KOPT-K1 (cell line): ENCODE measurements around the gene SLC41A3.
"Not testable (repeated sequence)": the region's sequence is repeated elsewhere in the genome, so short reads cannot be mapped to it uniquely, and the experiment has no call there.

Experiments
- H3K27ac ChIP-seq: fragments of 200-600 bp; sonication (generic); 2 replicates; pipeline ENCODE4 v1.5.1; 2016; ENCODE audit warnings: antibody characterized with exemption, mild to moderate bottlenecking, low read depth, low read length; ENCODE audit not compliant: poor library complexity, severe bottlenecking
- H3K36me3 ChIP-seq: fragments of 200-600 bp; sonication (generic); 2 replicates; pipeline ENCODE4 v1.5.1; 2017; ENCODE audit warnings: antibody characterized with exemption, mild to moderate bottlenecking, low read length, moderate library complexity; ENCODE audit not compliant: insufficient read depth
- H3K9me3 ChIP-seq: fragments of 200-600 bp; sonication (generic); 2 replicates; pipeline ENCODE4 v1.5.1; 2017; ENCODE audit warnings: antibody characterized with exemption, low read length, mild to moderate bottlenecking; ENCODE audit not compliant: insufficient read depth, poor library complexity, severe bottlenecking

Gene SLC41A3

DNA sequence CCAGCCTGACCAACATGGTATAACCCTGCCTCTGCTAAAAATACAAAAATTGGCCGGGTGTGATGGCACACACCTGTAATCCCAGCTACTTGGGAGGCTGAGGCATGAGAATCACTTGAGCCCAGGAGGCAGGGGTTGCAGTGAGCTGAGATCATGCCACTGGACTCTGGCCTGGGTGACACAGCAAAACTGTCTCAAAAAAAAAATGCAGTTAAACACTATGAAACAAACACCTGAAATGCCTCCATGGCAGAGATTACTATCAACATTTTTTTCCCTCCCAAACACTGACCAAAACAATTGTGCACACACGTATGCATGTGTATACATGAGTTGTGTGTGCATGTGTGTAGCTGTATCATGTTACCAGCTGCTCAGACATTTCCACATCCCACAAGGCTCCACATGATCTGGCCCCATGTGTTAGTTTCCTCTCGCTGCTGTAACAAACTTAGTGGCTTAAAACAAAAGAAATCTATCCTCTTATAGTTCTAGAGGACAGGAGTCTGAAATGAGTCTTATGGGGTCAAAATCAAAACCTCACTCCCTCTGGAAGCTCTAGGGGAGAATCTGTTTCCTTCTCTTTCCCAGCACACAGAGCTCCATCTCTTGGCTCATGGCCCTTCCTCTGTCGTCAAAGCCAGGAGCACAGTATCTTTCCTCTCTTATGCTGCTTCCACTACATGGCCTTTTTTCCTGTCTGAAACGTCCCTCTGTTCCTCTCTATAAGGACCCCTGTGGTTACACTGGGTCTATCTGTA lies 34.5 kb downstream of the SLC41A3 start:
- no peaks in the 10 kb centered on the region for H3K36me3 ChIP-seq
- H3K9me3 ChIP-seq = no peaks in the 10 kb centered on the region
- no peak overlapping the region for H3K27ac ChIP-seq

DNA sequence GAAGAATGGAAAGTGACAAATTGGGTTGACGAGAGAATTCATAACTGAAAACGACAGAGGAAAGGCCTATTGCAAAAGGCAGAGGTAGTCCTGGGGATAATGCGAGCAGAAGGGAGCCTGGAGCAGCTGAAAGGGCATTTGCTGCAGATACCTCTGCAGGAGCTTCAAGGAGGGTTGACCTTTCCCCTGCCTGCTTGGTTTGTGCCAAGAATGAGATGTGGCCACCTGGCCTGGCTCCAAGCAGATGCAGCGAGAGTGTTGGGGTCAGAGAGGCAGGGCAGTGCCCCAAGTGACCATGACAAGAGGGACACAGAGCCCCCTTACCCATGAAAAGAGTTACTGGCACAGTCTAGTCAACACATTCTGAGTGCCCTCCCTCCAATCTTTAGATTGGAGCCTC lies 43.5 kb downstream of the SLC41A3 start:
- Histone ChIP-seq H3K36me3 (no peaks in the 10 kb centered on the region), H3K27ac (no peak overlapping the region), H3K9me3 (peaks cover 30% of the 10 kb centered on the region)

DNA sequence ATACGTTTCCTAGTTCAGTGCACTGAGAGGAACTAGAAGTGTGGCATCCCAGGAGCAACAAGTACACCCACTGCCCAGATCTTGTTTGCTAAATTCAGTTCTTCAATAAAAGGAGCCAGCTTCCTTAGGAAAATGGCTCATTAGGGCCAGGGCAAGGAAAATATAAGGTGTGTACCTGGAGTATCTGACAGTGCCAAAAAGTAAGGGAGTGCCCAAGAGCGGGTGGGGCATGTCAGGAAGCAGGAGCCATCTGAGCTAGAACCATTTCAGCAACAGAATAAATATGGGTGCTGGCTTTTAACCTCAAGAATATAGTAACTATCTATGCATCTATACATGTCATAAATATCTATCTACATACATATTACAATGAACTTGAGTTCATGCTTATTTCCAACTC lies 44.1 kb downstream of the SLC41A3 start:
- Histone ChIP-seq H3K9me3 (peaks cover 30% of the 10 kb centered on the region), H3K27ac (no peak overlapping the region), H3K36me3 (no peaks in the 10 kb centered on the region)

DNA sequence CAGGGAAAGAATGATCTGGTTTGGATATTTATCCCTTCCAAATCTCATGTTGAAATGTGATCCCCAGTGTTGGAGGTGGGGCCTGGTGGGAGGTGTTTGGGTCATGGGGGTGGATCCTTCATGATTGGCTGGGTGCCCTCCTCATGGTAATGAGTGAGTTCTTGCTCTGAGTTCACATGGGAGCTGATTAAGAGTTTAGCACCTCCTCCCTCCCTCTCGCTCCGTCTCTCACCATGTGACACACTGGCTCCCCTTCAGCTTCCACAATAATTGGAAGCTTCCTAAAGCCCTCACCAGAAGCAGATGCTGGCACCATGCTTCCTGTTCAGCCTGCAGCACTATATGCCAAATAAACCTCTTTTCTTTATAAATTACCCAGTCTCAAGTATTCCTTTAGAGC lies 45.1 kb downstream of the SLC41A3 start:
- H3K36me3 ChIP-seq, H3K27ac ChIP-seq: not testable (repeated sequence)
- H3K9me3 ChIP-seq = peaks cover 30% of the 10 kb centered on the region

DNA sequence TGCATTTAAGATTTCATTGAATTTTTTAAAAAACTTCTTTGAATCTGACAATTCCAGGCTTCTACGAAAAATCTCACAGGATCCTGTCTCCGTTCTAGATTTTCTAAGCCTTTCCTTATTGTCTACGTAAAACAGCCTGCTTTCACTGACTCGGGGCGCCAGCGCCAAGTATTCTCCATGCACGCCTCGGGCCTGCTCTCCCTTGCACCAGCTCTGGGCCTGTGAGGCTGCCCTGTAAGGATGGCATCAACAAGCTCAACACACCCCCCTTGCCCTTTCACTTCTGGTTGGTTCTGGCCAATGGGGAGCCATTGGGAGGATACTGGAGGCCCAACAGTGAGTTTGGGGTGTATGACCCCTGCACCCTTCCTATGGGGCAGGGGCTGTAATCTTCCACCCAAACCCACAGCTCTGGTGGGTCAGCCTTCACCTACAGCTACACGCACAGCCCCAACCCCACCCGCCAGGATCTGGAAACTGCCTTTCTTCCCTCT lies 47.8 kb downstream of the SLC41A3 start:
- H3K36me3 ChIP-seq = no peaks in the 10 kb centered on the region
- H3K9me3 ChIP-seq = peaks cover 18% of the 10 kb centered on the region
- no peak overlapping the region for H3K27ac ChIP-seq

DNA sequence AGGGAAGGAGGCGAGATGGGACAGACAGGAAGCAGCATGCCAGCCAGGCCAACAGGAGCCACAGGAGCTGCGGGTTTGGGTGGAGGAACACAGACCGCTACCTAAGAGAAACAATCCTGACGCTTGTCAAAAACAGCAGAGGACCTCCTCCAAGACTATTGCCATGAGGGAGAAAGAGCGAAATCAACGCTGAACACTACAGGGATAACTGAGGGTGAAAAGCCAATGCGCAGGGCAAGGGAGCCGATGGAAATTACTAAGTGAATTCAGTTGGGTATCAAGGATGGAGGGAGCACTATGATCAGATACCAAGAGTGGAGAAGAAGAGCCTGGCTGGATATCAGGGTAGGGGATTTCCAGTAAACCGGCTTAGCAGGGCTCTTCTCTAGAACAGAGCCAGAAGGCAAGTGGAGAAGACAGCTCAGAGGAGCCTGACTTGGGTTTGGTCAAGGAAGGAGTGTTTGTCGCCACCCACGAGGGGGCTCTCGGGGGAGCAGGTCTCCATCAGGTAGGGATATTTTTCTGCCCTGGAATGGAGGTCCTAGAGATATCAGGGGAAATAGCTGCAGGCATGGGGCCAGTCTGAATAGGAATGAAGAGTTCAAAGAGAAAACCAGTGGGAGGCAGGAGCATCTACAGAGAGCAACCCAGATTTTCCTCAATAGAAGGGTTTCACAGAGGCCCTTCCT lies 48.4 kb downstream of the SLC41A3 start:
- no peak overlapping the region for H3K27ac ChIP-seq
- peaks cover 18% of the 10 kb centered on the region for H3K9me3 ChIP-seq
- no peaks in the 10 kb centered on the region for H3K36me3 ChIP-seq

DNA sequence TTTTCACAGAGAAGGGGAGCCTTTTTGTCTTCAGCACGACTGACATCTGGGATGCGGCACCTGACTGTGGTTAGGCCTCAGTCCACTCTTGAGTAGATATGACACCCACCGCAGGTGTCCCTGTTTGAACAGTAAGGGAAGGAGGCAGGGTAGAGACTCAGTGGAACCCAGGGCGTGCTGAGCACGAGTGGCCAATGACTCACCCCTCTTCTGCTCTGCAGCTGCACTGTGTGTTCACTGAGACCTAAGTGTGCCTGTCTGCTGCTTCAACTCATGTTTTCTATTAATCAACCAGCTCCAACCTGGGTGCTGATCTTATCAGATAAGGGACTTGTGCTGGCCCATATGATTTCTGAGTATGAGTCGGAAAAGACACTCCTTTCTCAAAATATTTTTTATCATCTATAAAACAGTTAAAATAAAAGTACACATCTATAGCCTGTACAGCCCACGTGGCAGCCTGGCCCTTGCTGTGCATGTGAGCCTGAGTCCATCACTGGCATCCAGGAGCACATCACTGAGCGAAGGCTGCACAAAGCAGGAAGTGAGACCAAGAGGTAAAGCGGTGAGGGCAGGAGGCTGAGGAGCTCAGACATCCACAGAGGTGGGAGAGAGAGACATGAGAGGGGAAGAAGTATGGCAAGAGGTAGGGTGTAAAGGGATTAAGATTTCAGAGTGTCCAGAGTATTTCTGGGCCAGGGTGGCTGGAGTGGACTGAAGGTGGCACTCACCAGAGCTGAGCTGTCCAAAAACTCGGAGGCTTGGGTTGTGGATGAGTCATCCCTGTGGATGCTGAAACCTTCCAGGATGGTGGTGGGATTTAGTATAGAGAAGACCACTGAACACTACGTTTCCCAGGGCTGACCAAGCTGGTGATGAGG lies 49.2 kb downstream of the SLC41A3 start:
- peaks cover 18% of the 10 kb centered on the region for H3K9me3 ChIP-seq
- no peaks in the 10 kb centered on the region for H3K36me3 ChIP-seq
- no peak overlapping the region for H3K27ac ChIP-seq

DNA sequence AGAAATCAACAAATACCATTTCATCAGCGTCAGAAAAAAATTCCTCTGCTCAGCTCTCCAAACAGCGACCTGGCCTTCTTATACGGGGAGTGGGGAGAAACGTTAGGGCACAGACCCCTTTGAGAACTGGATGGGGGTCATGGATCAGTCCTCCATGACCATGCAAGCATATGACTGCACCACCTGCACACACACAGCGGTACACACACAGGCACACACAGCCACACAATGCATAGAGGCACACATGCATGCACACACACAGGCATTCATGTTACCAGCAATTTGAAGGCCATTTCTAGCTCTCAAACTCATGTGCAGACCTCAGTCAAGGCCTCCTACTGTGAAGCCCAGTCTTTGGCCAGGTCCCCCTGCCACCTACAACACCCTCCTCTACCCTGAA lies 50.2 kb downstream of the SLC41A3 start:
- Histone ChIP-seq H3K36me3 (no peaks in the 10 kb centered on the region), H3K27ac (no peak overlapping the region), H3K9me3 (peaks cover 23% of the 10 kb centered on the region)

DNA sequence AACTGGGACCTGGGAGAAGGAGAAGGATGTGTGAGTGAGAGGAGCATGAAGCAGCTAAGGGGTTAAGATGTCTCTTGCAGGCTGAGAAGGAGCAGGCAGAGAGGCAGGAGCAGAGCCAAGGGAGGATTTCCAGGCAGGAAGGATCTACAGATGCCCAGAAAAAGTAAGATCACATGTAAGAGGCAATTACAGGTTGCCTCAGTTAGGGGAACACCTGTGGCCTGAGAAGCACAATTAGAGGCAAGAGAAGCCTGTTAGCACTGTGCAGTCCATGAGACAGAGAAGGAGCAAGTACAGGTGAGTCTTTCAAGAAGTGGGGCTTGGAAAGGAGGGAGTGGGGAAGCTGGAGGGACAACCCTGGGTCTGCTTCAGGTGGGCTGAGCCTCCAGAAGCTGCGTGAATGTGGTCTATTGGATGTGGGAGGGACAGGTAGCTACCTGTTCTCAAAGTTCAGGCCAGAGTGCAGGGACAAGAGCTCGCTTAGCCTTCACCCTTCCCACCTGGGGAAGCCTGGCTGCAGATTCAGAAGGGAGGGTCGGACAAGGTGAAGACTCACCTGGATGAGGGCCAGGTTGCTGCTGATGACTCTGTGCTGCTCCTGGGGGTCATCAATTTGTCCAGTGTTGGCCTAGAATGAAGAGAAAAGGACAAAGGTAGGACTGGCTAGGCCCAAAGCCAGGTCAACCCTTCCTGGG lies 50.7 kb downstream of the SLC41A3 start:
- Histone ChIP-seq H3K36me3 (no peaks in the 10 kb centered on the region), H3K27ac (no peak overlapping the region), H3K9me3 (peaks cover 23% of the 10 kb centered on the region)

DNA sequence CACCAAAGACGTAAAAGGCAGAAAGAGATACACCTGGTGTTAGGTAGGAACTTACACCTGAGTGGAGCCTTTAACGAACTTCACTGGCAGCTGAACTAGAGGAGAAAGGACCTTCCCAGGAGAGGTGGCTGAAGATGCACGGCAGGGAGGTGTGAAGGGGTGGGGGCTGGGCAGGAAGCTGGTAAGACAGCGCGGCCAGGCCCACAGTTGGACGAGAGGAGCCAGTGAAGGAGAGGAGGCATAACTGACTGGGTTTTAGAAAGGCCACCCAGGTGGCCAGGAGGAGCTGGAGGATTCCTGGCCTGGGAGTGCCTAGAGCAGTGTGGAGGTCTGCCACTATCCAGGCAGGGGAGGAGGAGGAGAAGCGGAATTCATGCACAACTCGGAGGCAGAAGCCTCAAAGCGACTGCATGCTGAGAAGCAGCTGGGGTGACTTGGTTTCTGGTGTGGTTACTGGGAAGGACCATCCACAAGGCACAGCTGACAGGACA lies 51.9 kb downstream of the SLC41A3 start:
- Histone ChIP-seq H3K27ac (no peak overlapping the region), H3K9me3 (peaks cover 25% of the 10 kb centered on the region), H3K36me3 (no peaks in the 10 kb centered on the region)

DNA sequence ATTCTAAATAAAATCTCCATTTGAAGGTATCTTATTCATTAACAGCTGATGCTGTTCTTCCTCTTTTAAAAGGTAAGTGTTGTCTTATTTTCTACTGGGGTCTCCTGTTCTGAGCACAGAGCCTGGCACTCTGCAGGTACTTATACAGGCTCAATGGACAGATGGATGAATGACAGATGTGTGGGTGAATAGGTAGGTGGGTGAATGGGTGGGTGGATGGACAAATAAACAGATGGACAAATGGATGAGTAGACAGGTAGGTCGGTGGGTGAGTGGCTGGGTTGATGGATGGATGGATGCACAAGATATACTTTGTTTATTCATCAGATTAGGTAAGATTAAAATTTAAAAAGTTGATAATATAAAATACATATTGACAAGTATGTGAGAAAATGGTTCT lies 53.5 kb downstream of the SLC41A3 start:
- no peak overlapping the region for H3K27ac ChIP-seq
- peaks cover 33% of the 10 kb centered on the region for H3K9me3 ChIP-seq
- no peaks in the 10 kb centered on the region for H3K36me3 ChIP-seq

DNA sequence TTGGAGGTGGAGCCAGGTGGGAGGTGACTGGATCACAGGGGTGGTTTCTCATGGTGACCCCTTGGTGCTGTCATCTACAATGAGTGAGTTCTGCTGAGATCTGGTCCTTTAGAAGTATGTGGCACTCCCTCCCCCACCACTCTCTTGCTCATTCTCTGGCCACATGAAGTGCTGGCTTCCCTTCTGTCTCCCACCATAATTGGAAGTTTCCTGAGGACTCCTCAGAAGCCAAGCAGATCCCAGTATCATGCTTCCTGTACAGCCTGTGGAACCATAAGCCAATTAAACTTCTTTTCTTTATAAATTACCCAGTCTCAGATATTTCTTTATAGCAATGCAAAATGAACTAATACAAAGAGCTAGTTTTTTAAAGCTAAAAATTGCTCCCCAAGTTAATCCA lies 54.7 kb downstream of the SLC41A3 start:
- no peaks in the 10 kb centered on the region for H3K36me3 ChIP-seq
- H3K27ac ChIP-seq = no peak overlapping the region

DNA sequence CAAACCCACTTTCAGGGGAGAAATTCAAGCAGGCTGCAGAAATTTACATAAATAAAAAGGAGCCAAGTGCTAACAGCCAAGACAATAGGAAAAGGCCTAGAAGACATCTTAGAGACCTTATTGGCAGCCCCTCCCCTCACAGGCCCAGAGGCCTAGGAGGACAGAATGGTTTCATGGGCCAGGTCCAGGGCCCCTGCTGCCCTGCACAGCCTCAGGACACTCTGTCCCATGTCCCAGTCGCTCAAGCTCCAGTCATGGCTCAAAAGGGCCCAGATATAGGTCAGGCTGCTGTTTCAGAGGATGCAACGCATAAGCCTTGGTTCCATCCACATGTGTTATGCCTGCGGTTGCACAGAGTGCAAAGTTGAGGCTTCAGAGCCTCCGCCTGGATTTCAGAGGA lies 55.8 kb downstream of the SLC41A3 start:
- H3K27ac ChIP-seq = no peak overlapping the region
- no peaks in the 10 kb centered on the region for H3K36me3 ChIP-seq
- peaks cover 33% of the 10 kb centered on the region for H3K9me3 ChIP-seq

More for the DNA sequence above, 54.7 kb downstream of the SLC41A3 start:
- peaks cover 33% of the 10 kb centered on the region for H3K9me3 ChIP-seq

DNA sequence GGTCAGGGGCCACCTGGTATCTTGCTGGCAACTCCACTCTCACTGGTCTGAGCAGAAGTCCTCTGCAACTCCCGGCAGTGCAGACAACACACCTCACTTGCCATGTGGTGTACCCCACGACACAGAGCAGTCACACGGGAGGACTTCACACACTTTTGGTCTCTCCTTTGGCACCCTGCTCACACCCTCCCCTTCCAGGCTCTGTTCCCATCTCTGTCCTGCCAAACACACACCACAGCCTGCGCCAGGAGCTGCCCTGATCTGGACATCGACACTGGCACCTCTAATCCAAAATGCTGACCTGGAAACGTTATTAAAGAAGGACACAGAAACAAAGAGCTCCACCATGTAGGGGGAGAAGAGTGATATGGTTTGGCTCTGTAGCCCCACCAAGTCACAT lies 57.2 kb downstream of the SLC41A3 start:
- no peak overlapping the region for H3K27ac ChIP-seq
- H3K36me3 ChIP-seq = peaks cover 7% of the 10 kb centered on the region; the same call in 1 of the 2 replicates
- peaks cover 33% of the 10 kb centered on the region for H3K9me3 ChIP-seq
